Heart left ventricle (tissue), 13 donors: ENCODE measurements around the gene MMAB.

Experiments used
- POLR2A ChIP-seq, 2 donors: fragments of 450-650 bp; IDR thresholded peaks; one replicate each; pipeline ENCODE4 v1.6.1; 2017; ENCODE audit warnings: antibody characterized with exemption in 2 of 2, mild to moderate bottlenecking in 2 of 2, moderate library complexity in 2 of 2
- TF ChIP-seq, protein P1 (sequence below), 12 donors: fragments of 200-600 bp; sonication (generic) in 4 of 12; IDR thresholded peaks; one replicate each; pipeline versions ENCODE4 v1.5.0 to v1.8.0; 2018 to 2022; ENCODE audit warnings: antibody characterized with exemption in 12 of 12, mild to moderate bottlenecking in 5 of 12
- donor health status: ischemic (EF 13 %, LVEDD 7.1; RV severe dilation, severe dysfunction).
- donor health status: DM: no; HTN: yes; CAD: no.
- donor health status: DM: no; HTN: no; CAD: no.
- donor health status: ischemic (EF 25% LVEDD 6.9; RV normal size, moderate dysfunction).
- donor health status: ischemic (EF 25% LVEDD 5.7; RV mildly dilated, moderate dysfunction).
- donor health status: ischemic (EF 35%, LVEDD 5.7; RV mildly dilated, moderate dysfunction).
- donor health status: nonischemic (EF 11% LVEDD 7.7; RV severe dilation, severe dysfunction).
- donor health status: DM: yes; HTN: yes; CAD: no.
- donor health status: PGD.
- donor health status: ischemic (EF 29% LVEDD 5.4; RV normal size, mild dysfunction).
- donor health status: nonischemic (EF 23%, LVEDD 6.1; RV moderate dilation, normal function).

DNA sequence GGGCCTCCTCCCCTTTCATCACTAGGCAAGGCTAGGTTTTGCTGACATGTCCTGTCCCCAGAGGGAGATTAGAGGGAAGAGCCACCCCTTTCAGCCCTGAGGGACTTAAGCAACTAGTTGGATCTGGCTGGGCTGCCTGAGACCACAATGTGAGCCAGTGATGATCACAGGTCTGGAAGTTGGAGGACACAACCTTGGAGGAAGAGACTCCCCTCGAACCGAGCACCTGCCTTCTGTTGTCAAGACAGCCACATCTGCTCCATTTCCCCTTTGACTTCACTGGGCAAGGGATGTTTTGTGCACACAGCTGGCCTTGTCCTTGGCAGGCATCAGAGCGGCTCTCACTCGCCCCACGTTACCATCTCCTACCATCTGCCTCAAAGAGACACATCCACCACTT, 31.7 kb upstream of the MMAB start:
- TF ChIP-seq, protein P1, sequence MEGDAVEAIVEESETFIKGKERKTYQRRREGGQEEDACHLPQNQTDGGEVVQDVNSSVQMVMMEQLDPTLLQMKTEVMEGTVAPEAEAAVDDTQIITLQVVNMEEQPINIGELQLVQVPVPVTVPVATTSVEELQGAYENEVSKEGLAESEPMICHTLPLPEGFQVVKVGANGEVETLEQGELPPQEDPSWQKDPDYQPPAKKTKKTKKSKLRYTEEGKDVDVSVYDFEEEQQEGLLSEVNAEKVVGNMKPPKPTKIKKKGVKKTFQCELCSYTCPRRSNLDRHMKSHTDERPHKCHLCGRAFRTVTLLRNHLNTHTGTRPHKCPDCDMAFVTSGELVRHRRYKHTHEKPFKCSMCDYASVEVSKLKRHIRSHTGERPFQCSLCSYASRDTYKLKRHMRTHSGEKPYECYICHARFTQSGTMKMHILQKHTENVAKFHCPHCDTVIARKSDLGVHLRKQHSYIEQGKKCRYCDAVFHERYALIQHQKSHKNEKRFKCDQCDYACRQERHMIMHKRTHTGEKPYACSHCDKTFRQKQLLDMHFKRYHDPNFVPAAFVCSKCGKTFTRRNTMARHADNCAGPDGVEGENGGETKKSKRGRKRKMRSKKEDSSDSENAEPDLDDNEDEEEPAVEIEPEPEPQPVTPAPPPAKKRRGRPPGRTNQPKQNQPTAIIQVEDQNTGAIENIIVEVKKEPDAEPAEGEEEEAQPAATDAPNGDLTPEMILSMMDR (IDR thresholded peaks at IDR 0.05) = no peak
- no peak for TF ChIP-seq POLR2A (IDR thresholded peaks at IDR 0.05)
